Activated CD4-positive, alpha-beta T cell treated with anti-CD3 and anti-CD28 coated beads for 48 hours (primary cell): Measurements from ENCODE around the gene CYTH3.
"Not testable (repeated sequence)": the region's sequence is repeated elsewhere in the genome, so short reads cannot be mapped to it uniquely, and the experiment has no call there.

ENCODE experiments used
- DNase-seq: peaks from one replicate; pipeline ENCODE4 v3.0.0-alpha.2; 2020

CYTH3 gene

GRCh38 chr7:6164491-6164890 lies 107.9 kb downstream of the CYTH3 start:
- no peak for DNase-seq

- DNase-seq = no peak
Measured at GRCh38 chr7:6164010-6164409, 108.4 kb downstream of the CYTH3 start.

- DNase-seq = no peak
Measured at GRCh38 chr7:6163402-6163801, 109.0 kb downstream of the CYTH3 start.

GRCh38 chr7:6162650-6163366 lies 109.6 kb downstream of the CYTH3 start:
- DNase-seq = no peak

GRCh38 chr7:6162331-6162620 lies 110.1 kb downstream of the CYTH3 start:
- no peak for DNase-seq

DNA sequence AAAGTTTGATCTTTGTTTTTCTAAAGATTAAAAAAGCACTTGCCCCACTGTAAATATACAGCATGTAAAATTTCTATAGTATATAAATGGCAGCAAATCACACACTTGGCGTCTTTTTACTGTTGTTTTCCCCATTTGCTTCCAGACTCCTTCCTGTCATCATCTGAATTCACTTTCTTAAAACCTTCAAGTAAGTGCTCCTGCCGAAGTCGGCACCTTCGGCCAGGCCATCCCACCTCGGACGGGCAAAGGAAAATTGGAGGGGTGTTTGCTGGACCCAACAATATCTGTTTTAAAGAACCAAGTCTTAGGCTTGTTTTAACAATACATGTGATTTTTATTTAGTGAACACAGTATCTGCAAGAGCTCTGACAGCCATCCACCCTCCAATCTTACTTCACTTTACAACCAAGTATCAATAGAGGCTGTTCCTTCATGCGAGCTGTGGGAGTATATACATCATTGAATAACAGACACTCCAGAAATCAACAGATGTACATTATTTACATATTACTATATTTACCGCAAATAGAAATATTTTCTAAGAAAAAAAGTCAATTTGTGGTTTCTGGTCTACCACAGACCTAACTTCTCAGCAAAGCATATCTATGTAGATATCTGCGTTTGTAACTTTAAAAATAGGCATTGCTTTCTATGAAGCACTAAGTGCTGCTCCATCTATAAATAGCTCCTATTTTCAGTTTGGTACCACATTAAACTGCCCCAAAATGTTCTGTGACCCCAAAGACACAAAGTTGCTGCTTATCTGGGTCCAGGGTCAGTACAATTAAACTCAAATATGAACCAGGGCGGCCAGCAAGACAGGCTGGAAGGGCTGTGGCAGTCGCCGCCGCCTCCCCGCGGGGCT lies 110.7 kb downstream of the CYTH3 start:
- DNase-seq = no peak

GRCh38 chr7:6160191-6160623 lies 112.2 kb downstream of the CYTH3 start:
- no peak for DNase-seq

DNA sequence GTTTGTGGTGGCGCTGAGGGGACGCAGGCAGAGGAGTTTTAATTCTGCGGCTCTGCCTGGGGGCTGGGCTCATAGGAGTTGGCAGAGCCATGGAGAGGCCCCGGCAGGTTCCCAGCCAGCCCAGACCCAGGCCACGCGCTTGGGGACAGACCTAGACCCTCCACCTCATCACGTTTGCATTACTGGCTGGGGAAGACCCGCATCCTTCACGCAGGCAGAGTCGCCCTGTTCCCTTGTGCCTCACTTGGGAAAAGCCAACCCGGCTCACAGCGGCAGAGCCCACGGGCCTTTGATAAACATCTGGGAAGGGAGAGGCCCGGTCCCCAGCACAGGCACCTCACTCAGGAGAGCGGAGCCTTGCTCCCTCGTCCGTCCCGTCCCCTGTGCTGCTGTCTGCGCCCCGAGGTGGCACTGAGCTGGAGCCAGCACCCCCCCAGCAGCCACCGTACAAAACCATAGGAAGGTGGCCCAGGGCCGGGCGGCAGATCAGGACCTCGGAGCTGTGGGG lies 112.8 kb downstream of the CYTH3 start:
- DNase-seq = no peak

DNA sequence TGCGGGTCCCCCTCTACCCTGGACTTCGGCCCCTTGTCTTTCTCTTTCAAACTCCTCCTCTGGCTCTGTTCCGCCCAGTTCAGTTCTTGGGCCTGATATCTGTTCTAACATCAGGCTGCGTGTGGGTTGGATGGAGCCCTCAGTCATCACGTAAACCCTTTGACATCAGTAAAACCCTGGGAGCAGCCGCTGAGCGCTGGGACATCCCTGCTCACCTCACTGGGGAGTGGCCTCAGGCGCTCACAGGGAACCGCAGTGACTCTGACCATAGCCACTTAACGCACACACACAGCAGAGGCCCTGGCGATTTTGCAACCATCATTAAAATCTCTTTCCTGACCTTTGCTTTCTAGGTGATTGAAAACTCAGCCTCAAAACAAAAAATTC lies 113.3 kb downstream of the CYTH3 start:
- no peak for DNase-seq

- DNase-seq = no peak
Measured at GRCh38 chr7:6158424-6159096, 113.9 kb downstream of the CYTH3 start.

DNA sequence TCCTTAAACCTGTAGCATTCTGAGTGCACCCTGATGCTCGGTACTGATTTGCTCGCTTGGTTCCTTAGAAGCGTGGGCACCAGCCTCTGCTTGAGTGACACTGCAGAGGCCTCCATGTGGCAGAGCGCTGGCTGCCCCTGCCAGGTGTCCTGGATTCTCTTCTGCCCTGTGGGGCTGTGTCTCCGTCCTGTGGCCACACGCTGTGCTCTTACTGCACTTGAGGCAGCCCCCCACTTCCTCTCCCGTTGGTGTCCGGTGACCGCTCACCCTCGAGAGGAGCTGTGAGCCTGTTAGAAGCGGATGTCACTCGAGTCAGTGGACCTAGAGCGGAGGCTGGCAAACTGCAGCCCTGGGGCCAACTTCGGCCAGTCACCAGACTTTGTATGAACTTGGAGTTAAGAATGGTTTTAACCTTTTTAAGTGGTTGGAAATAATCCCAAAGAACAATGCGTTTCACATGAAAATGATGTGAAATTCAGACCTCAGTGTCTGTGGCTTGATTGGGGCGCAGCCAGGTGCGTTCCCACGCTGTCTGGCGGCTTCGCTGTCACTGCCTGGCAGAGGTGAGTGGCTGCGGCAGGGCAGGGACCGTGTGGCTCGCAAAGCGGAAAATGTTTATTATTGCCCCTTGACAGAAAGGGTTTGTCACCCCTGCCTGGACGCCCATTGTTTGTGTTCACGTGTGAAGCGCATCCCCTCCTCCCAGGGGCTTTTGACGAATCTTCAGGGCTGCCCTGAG lies 114.6 kb downstream of the CYTH3 start:
- DNase-seq = no peak

- no peak for DNase-seq
Measured at GRCh38 chr7:6156734-6157133, 115.7 kb downstream of the CYTH3 start.

DNA sequence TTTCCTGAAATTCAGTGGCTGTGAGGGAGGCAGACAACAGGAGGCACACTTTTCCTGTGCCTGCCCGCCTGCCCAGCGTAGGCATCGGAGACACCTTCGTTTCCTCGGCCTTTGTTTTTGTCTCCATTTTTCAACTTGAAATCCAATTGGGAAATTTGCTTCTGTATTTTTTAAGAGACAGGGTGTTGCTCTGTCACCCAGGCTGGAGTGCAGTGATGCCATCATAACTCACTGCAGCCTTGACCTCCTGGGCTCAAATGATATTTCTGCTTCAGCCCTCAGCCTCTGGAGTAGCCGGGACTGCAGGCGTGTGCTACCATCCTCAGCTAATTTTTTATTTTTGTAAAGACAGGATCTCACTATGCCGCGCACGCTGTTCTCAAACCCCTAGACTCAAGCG lies 116.8 kb downstream of the CYTH3 start:
- no peak for DNase-seq

- no peak for DNase-seq
Measured at GRCh38 chr7:6154542-6155404, 117.7 kb downstream of the CYTH3 start.

- no peak for DNase-seq
Measured at GRCh38 chr7:6153646-6154541, 118.5 kb downstream of the CYTH3 start.

DNA sequence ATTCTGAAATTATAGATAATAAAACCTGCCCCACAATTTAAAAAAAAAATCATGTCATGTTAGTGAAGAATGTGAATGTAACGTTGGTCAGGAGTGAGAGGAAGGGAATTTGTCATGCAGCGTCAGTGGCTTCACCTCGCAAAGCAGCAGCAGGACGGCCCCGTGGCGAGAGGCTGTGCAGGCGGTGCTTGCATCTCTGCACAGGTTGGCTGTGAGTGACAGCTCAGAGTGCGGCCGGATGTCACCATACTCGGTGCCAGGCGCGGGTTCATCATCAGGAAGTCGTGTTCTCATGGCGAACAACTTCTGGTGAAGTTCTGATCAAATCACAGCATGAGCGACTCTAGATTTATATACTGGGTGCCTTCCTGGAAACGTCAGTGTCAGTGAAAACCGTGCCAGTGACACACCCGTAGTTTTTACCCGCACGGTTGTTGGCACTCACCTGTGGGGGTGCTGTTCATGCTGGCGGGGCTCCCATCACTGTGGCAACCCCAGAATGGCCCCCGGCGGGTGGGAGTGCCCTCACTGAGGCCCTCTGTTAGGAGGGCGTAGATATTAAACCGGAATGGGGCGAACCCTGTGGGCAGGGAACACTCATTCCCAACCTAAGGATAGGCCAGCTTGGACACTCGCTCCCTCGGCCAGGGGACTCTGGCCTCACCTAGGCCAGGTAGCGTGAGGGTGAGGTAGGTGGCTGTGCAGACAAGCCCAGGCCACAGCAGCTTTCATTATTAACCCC lies 120.3 kb downstream of the CYTH3 start:
- DNase-seq = no peak

DNA sequence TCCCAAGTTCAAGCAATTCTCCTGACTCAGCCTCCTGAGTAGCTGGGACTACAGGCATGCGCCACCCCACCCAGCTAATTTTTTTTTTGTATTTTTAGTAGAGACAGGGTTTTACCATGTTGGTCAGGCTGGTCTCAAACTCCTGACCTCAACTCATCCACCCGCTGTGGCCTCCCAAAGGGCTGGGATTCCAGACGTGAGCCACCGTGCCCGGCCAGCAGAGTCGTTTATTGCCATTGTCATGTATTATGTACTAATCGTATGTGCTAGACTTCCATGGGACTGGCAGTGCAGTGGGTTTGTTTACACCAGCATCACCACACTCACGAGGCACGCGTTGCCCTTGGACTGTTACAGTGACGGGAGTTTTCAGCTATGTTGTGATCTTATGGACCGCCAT lies 120.9 kb downstream of the CYTH3 start:
- DNase-seq = not testable (repeated sequence)

DNA sequence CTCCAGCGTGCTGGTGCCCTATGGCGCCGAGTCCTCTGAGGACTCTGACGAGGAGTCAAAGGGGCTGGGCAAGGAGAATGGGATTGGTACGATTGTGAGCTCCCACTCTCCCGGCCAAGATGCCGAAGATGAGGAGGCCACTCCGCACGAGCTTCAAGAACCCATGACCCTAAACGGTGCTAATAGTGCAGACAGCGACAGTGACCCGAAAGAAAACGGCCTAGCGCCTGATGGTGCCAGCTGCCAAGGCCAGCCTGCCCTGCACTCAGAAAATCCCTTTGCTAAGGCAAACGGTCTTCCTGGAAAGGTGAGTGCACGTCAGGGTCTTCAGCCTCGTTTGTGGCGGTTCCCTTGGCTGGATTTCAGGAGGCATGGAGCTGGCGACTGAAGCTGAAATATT lies 122.4 kb downstream of the CYTH3 start:
- DNase-seq = no peak

GRCh38 chr7:6148724-6149360 lies 123.6 kb downstream of the CYTH3 start:
- no peak for DNase-seq

GRCh38 chr7:6147627-6148026 lies 124.8 kb downstream of the CYTH3 start:
- no peak for DNase-seq
